Choroid plexus epithelial cell (primary cell): Measurements from ENCODE around the gene MCF2L2.

Experiments
- DNase-seq: peaks from one replicate; pipeline ENCODE4 v3.0.0-alpha.2; 2010; ENCODE audit warnings: low read depth
- H3K4me3 ChIP-seq: 2 replicates; pipeline ENCODE4 v1.5.1; 2011; ENCODE audit warnings: low read depth, mild to moderate bottlenecking, control low read depth, low read length, moderate library complexity
- TF ChIP-seq, protein P1 (sequence below): conservative IDR thresholded peaks from 2 replicates; pipeline ENCODE4 v1.5.1; 2011; ENCODE audit warnings: low read depth, mild to moderate bottlenecking, control low read depth, inconsistent platforms, low read length, moderate library complexity

Gene MCF2L2

DNA sequence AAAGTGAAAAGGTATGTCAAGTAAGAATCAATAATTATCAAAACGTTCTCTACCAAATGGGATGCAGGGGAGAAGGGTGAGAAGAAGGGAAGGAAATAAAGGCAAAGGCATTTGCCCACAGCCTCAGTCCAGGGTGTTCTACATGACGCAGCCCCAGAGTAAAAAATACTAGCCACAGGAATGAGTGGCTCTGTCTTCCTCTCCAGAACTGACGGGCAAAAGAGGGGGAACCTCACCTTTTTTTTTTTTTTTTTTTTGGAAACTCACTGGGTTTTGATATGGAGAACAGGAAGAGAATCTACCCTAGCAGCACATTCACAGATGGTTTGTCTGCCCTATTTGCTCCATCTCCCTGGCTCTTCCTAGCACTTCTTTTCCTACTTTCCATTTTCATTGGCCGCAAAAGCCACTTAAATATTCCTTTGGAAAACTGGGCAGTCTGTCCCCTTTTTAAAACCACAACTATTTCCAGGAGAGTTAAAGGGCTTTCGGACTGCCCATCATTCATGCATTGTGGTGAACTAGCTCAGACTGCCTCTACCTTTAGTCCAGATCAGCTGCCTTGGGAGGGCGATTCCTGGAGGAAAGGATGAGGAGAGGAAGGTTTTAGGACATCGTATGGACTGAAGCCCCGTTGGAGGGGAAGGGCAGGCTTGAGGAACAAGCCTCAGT, 147.2 kb downstream of the MCF2L2 start:
- TF ChIP-seq, protein P1, sequence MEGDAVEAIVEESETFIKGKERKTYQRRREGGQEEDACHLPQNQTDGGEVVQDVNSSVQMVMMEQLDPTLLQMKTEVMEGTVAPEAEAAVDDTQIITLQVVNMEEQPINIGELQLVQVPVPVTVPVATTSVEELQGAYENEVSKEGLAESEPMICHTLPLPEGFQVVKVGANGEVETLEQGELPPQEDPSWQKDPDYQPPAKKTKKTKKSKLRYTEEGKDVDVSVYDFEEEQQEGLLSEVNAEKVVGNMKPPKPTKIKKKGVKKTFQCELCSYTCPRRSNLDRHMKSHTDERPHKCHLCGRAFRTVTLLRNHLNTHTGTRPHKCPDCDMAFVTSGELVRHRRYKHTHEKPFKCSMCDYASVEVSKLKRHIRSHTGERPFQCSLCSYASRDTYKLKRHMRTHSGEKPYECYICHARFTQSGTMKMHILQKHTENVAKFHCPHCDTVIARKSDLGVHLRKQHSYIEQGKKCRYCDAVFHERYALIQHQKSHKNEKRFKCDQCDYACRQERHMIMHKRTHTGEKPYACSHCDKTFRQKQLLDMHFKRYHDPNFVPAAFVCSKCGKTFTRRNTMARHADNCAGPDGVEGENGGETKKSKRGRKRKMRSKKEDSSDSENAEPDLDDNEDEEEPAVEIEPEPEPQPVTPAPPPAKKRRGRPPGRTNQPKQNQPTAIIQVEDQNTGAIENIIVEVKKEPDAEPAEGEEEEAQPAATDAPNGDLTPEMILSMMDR: no peak
- DNase-seq: no peak
- H3K4me3 ChIP-seq: no peak overlapping the region

DNA sequence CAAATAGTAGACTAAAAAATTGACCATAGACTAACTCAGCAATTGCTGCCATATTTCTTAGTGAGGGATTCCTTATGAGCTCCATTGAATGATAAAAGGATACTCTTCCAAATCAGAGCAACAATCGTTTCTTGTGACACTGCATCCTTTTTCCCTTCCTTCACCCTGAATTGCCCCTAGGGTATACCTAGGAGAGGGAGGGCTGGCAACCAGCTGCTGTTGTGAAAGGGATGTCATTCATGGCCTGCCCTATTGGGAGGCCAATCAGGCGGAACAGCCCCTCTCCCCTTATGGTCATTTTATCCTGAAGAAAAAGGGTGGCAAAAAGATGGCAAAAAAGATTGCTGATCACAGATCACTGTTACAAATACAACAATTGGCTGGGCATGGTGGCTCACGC, 149.0 kb downstream of the MCF2L2 start:
- TF ChIP-seq, protein P1: no peak
- no peak overlapping the region for H3K4me3 ChIP-seq
- DNase-seq: no peak

DNA sequence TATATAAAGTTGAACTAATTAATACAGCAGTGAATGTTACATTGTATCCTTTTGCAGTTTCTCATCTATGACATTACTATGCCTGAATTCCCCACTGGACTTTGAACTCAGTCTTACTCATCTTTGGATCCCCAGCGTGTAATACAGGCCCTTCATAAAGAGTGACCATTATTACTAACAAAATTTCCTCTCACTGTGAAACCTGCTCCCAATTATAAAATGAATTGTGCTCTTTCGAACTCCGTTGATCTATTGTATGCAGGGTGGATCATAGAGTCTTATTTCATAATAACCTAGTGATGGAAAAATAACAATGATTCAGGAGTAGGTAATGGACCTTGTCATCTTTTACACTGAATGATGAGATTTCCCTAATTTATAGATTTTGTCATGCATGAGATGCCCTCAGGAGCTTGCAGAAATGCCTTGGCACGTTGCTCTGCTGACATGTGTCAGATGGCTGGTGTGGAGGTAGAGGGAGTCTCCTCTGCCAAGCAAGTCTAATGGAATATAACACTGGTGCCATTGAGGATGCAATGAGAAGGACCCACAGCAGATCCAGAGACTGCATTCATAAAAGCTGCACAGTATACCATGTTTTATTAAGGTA, 149.8 kb downstream of the MCF2L2 start:
- H3K4me3 ChIP-seq: no peak overlapping the region
- DNase-seq: no peak
- TF ChIP-seq, protein P1: no peak

DNA sequence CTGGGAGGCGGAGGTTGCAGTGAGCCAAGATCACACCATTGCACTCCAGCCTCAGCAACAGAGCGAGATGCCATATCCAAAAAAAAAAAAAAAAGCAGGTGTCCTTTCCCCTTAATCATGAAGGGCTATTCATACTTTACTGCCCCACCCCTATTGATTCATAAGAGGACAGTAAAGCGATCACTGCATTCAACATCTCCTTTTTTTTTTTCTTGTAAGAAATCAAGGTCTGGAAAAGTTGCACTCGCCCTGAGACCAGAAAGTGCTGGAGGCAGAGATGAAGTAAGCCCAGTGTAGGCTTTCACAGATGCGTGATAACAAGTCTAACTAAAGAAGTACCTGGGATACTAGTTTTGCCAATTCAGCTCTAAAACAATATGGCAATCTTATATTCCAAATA, 151.2 kb downstream of the MCF2L2 start:
- DNase-seq: no peak
- H3K4me3 ChIP-seq: no peak overlapping the region
- TF ChIP-seq, protein P1: no peak

DNA sequence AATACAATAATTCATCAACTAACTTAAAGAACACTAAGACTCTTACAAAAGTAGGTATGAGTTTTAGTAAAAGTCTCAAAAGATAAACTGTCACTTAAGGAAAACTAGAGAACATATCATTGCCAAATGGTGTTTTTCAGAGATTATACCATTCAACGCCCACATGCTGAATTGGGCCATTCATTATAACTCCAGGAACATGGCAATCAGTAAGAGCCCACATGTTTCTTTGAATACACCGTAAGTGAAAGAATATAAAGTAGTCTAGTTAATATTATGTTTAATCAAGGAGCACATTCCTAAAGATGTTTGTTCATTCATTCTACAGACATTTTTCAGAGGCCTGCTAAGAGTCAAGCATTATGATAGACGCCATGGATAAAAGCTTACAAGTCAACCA, 152.5 kb downstream of the MCF2L2 start:
- H3K4me3 ChIP-seq: no peak overlapping the region
- TF ChIP-seq, protein P1: no peak
- no peak for DNase-seq

DNA sequence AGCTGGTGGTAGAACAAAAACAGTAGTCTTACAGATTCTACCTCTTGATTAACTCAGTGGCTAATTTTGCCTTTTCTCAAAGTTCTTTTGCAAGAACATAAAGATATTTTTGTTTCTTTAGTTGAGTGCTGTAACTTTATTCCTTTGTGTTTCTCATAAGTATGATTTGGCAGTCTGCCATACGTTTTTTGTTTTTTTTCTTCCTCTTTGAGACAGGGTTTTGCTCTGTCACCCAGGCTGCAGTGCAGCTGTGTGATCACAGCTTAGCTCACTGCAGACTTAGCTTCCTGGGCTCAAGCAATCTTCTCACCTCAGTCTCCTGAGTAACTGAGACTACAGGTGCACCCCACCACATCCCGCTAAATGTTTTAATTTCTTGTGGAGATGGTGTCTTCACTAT, 153.0 kb downstream of the MCF2L2 start:
- no peak overlapping the region for H3K4me3 ChIP-seq
- peak; percentile 94 for DNase-seq
- TF ChIP-seq, protein P1: no peak

DNA sequence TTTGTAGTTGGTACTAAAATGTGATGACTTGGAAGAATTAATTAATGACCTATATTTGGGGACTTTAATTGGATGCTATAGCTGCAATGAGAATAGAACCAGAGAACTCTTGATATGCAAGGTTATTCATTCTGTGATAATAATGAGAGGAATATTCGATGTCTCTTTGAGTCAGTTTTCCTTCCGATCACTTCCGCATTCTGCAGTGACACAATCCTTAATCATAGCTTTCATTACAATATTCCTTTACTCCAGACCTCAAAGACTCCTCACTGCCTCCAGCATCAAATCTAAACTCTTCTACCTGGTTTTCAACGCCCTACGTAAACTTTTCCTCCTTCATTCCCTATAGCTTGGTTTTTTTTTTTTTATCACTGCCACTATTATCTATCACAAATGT, 153.8 kb downstream of the MCF2L2 start:
- DNase-seq: no peak
- H3K4me3 ChIP-seq: no peak overlapping the region
- TF ChIP-seq, protein P1: no peak
